Brain pericyte (primary cell): ENCODE results near the gene AKAP13.
"Not testable (repeated sequence)": the region's sequence is repeated elsewhere in the genome, so short reads cannot be mapped to it uniquely, and the experiment has no call there.

Experiments used
- DNase-seq: peaks from one replicate; pipeline ENCODE4 v3.0.0-alpha.2; 2012; ENCODE audit warnings: low read depth, low spot score

Gene AKAP13

DNA sequence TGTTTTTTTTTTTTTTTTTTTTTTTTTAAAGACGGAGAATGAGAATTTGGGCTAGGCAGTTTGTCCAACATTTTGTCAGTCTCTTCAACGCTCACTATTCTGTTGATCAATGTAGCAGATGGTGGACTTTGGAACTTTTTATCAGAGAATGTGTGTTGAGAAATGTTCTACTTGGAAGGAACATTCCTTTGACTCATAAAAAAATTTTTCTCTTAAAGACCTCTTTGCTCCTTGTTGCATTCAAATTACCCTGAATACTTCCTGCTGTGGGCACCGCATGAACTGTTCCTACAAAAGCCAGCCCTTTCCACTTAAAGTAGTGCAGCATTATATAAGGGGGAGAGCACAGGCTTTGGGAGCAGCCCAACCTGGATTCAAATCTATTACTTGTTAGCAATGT, 182.9 kb downstream of the AKAP13 start:
- no peak for DNase-seq

- DNase-seq, result no peak
Observed at GRCh38 chr15:85563731-85564130, 183.3 kb downstream of the AKAP13 start.

GRCh38 chr15:85564686-85565085, 184.3 kb downstream of the AKAP13 start:
- no peak for DNase-seq

- no peak for DNase-seq
Observed at GRCh38 chr15:85568261-85568808, 187.9 kb downstream of the AKAP13 start.

DNA sequence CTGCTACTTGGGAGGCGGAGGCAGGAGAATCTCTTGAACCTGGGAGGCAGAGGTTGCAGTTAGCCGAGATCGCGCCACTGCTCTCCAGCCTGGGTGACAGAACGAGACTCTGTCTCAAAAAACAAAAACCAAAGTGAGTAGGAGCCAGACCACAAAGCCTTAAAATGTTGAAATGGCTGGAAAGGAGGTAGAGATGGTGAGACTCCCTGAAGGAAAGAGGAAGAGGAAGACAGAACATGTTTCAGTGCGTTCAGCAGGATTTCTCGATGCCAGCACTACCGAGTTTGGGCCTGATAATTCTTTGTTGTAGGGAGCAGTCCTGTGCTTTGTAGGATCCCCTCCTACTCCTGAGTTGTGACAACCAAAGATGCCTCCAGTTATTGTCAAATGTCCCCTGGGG, 189.9 kb downstream of the AKAP13 start:
- DNase-seq, result no peak

- DNase-seq, result no peak
Observed at GRCh38 chr15:85571780-85572179, 191.4 kb downstream of the AKAP13 start.

DNA sequence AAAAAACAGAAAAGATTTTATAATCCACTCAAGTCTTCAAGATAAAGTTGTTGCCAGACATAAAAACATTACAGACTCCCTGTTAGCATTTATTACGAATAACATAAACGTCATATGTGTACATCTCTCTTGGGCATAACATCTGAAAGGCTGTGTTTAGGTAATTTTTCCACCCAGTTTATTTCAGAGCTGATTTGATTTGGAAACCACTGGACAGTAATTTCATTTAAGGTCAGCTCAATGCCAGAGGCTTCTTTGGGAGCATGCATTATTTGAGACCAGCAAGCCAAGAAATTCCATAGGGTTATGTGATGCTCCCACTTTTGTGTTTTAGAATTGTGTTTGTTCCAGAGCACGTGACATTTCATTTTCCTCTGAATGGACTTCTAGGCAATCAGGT, 196.0 kb downstream of the AKAP13 start:
- no peak for DNase-seq

- no peak for DNase-seq
Observed at GRCh38 chr15:85578941-85579701, 198.7 kb downstream of the AKAP13 start.

- no peak for DNase-seq
Observed at GRCh38 chr15:85579957-85580694, 199.7 kb downstream of the AKAP13 start.

- DNase-seq, result no peak
Observed at GRCh38 chr15:85580879-85581278, 200.5 kb downstream of the AKAP13 start.

- DNase-seq, result no peak
Observed at GRCh38 chr15:85581495-85581894, 201.1 kb downstream of the AKAP13 start.

GRCh38 chr15:85582131-85583079, 202.0 kb downstream of the AKAP13 start:
- no peak for DNase-seq

DNA sequence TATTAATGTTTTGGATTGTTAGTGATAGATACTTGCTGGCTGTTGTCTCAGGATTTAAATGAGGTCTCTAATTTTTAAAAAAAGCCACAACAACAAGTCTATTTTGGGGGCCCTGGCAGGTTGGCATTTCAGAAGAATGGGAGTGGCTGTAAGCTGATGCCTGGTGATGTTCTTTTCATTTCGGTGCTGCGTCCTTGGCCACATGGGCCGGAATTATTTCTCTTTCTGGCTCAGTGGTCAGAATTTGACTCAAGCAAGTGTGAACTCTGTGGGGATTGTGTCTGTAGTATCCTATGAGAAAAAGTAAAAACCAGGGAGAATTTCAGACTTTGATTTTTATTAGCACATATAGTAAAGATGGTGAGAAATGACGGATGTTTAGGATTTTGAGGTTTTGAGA, 203.0 kb downstream of the AKAP13 start:
- no peak for DNase-seq

DNA sequence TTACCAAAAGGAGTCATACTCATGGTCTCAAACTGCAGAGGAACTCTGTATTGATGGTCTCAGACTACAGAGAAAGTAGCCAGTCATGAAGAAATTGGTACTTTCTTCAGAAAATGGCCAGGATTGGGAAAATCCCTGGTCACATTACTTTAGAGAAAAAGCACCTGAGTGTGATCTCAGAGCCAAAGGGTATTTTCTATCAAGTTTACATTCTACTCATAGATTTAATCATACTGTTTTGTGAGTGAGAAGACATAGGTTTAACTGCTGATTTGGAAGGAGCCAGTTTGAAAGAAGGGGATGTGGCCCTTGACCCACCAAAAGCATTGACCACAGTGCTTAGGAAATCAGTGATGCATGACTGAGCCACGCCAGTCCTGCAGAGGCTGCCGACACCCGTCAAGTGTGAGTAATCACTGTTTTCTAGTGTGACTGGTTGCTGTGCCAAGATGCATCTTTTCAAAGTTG, 203.6 kb downstream of the AKAP13 start:
- DNase-seq, result no peak

GRCh38 chr15:85584872-85585271, 204.5 kb downstream of the AKAP13 start:
- no peak for DNase-seq

DNA sequence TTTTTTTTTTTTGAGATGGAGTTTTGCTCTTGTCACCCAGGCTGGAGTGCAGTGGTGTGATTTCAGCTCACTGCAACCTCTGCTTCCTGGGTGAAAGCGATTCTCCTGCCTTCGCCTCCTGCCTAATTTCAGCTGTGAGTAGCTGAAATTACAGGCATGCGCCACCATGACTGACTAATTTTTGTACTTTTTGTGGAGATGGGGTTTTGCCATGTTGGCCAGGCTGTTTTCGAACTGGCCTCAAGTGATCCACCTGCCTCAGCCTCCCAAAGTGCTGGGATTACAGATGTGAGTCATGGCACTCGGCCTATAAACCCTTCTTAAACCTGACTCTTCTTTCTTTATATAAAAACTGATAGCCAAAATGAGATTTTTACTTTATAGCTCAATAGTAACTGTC, 205.8 kb downstream of the AKAP13 start:
- DNase-seq, result not testable (repeated sequence)

DNA sequence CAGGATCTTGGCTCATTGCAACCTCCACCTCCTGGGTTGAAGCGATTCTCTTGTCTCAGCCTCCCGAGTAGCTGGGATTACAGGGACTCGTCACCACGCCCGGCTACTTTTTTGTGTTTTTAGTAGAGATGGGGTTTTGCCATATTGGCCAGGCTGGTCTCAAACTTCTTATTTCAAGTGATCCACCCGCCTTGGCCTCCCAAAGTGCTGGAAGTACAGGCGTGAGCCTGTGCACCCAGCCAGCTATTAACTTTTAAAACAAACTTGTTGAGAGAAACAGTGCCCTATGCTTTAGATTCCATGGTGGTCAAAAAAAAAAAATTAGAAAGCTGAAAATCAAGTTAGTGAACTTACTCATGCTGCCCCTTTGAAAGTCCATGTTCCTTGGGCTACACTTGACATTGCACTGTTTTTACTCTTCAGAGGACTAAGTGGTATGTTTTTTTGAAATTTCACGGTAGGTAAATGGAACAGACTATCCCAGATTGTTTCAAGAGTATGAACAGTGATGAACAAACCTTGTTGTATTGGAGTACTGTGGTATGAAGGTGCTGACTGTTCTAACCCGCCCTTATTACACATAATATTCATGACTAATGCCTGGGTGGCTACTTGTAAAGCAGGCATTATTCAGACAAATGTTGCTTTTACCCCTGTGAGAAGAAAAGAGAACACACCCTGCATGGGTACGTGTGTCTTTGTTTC, 207.5 kb downstream of the AKAP13 start:
- DNase-seq, result no peak

GRCh38 chr15:85588677-85589076, 208.3 kb downstream of the AKAP13 start:
- DNase-seq, result no peak

DNA sequence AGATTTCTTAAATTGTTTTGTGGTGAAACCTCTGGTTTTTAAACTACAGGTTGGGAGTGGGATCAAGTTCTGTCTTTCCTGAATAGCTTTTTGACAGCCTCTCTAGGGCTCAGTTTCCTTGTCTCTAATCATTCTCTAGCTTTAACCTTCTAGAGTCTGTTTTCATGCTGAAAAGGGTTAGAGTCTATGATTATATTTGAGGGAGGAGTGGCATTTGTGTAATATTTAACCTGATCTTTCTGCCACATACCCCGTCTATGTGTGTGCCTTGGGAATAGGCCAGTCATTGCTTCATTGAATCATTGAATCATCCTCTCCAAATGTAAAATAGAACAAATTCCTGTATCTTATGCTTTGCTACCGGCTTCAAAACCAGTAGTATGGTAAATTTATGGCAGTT, 209.4 kb downstream of the AKAP13 start:
- no peak for DNase-seq

GRCh38 chr15:85591622-85592021, 211.2 kb downstream of the AKAP13 start:
- DNase-seq, result no peak

DNA sequence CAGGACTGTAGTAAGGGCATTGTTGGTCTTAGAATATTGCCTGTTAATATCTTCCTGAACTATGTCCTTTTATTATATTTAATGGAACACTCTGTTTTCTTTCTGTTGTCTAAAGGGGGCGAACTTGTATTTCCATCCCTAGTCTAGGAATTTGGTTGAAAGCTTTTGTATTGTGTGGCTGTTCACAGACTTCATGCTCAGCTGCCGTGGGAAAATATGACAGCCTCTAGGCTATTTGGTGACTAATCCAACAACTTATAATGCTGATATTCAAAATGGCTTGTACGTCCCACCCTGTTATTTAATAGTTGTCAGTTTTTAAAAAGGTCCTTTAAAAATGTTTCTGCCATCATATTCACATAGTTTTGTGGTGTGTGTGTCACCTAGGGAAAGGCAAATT, 211.7 kb downstream of the AKAP13 start:
- no peak for DNase-seq
